GM12873 (cell line): ENCODE data around the gene NACC2.

ENCODE experiments used
- CTCF ChIP-seq: IDR thresholded peaks from 2 replicates; pipeline ENCODE4 v1.5.1; 2012; ENCODE audit warnings: low read depth, mild to moderate bottlenecking, moderate library complexity, low read length, control low read depth; ENCODE audit not compliant: insufficient read depth; ENCODE audit errors: missing control alignments

NACC2 gene

GRCh38 chr9:136133959-136134484 lies 38.9 kb upstream of the NACC2 start:
- no peak for TF ChIP-seq CTCF

GRCh38 chr9:136133191-136133958 lies 38.3 kb upstream of the NACC2 start:
- TF ChIP-seq CTCF = peak; percentile 41

DNA sequence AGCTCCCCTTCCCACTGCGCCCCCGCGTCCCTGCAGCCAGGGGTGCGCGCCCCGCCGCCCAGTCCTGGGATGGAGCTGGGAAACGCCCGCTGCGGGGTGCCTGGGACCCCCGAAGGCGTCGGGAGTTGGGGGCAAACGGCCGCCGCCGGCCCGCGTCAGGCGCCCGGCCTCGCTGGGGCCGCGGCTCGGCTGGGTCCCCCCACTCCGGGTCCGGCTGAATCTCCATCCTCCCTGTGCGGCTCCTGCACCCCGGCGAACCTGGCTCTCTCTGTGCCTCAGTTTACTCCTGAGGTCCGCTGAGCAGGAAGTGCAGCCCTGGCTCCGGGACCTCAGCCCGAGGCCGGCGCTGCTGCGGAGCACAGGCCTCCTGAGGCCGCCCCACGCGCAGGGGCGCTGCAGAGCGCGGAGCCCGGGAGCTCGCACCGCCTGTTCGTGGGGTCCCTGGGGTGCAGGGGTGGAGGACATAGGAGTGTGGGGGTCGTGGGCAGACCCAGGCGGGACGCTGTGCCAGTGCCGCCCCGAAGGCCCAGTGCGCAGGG lies 37.5 kb upstream of the NACC2 start:
- no peak for TF ChIP-seq CTCF

DNA sequence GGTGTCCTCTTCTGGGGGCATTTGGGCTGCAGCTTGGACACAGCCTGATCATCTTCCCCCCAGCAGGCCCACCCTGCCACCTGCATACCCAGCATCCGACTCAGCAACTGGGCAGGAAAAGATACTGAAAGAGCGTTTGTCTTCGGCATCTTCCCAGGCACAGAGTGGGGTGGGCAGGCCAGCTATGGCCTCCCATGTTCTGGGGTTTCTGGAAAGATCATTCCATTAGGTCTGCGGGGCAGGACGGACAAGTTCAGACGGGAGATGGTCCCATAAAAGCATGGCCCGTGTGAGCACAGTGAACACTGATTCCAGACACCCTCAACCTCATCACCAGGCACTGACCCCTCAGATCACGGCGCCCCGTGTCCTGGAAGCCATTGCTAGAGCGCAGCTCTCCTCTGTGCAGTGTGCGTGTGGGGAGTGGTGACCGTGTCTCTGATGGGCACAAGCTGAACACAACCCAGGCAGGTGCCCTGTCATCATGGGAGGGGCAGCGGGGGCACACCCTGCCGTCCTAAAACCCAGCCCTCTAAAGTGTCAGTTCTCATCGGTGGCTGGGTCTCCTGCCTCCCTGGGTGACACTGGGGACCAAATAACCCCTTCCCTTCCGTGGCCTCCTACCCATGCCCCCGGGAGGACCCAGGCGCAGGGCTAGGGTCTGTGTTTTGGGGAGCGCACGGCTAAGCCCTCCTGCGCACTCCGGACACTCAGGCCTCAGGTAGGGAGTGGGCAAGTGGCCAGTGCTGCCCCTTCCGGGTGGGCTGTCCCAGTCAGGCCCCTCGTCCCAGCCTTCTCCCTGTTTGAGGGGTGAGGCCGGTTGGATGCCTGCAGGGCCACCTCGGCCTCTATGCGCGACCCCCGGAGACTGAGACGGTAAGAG lies 36.8 kb upstream of the NACC2 start:
- no peak for TF ChIP-seq CTCF

DNA sequence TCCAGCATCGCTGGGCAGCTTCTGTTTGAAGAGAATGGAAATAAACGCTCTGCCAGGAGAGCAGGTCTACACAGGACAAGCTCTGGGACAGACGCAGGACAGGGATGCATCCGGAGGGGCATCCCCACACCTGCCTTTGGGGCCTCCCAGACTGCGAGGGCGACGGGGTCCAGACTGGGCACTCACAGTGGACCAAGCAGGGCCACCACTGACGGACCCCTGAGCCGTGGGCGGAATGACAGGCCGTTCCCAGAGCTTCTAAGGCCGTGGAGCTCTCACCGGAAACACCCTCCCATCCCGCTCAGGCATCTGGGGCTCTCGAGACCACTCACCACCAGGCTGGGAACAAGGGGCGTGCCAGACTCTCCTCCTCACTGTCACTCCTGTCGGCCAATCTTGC lies 34.1 kb upstream of the NACC2 start:
- no peak for TF ChIP-seq CTCF

- no peak for TF ChIP-seq CTCF
These were observed 33.3 kb upstream of the NACC2 start for GRCh38 chr9:136128436-136128835.

DNA sequence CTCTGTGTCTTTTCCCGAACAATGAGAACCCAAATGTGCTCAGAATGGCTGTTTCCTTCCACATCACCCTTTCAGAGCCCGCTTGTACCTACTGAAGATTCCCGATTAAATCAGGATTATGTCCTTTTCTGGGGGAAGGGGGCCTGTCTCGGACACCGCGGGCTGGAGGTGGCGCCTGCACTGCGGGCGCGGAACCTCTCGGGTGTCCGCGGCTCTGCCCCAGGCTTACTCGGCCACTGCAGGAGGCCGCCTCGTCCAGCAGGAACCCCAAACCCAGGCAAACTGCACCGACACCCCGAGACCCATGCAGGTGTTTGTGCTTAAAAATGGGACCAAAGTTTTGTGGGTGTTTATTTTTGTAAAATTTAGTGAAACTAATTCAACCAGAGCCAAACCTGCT lies 32.2 kb upstream of the NACC2 start:
- TF ChIP-seq CTCF = no peak
